22Rv1 (cell line): ENCODE results near the gene SHISA6.

Experiments used
- CTCF ChIP-seq: fragments of 450-650 bp; IDR thresholded peaks from 2 replicates; pipeline ENCODE4 v1.5.1; 2017; ENCODE audit warnings: mild to moderate bottlenecking
- ZFX ChIP-seq: fragments of 450-650 bp; IDR thresholded peaks from 2 replicates; pipeline ENCODE4 v1.6.1; 2017; ENCODE audit warnings: antibody characterized with exemption, borderline replicate concordance

GRCh38 chr17:11245187-11245586 is 4.2 kb downstream of the SHISA6 start:
- TF ChIP-seq CTCF: no peak
- no peak for TF ChIP-seq ZFX
